Activated naive CD4-positive, alpha-beta T cell treated with anti-CD3 and anti-CD28 coated beads, Interleukin-2, amount 50 U/mL, for 16 hours (primary cell): ENCODE data around the gene ABCD1.
"Not testable (repeated sequence)": the region's sequence is repeated elsewhere in the genome, so short reads cannot be mapped to it uniquely, and the experiment has no call there.

Experiments used
- DNase-seq: peaks from one replicate; pipeline ENCODE4 v3.0.0-alpha.2; 2020

Gene ABCD1

DNA sequence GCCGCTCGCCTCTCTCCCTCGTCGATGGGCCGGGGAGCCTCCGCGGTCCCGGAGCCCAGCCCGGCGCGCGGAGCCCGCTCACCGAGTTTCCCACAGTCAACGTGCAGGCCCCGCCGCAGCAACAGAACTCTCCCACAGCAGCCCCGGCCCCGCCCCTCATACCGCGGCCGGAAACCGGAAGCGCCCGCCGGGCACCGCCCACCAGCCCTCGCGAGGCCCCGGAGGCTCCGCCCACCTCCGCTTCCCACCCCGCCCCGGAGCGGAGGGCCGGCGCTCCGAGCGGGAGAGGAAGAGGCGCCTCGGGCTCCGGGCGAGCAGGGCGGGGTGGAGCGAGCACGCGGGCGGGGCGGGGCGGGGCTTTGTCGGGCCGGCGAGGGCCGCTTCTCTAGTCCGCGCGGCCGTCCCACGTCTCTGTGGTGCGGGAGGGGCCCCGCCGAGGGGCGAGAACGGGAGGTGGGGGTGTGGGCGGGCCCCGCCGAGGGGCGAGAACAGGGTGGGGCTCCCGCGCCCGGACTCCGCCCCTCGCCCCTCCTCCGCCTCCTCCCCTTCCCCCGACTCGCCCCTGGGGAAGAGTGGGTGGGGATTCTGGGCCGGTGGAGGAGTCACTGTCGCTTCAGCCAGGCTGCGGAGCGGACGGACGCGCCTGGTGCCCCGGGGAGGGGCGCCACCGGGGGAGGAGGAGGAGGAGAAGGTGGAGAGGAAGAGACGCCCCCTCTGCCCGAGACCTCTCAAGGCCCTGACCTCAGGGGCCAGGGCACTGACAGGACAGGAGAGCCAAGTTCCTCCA is at the start of gene ABCD1, which contains the start of gene BCAP31:
Gene ABCD1 (plus strand): TSS at position 605 of the 787 bp plus-strand sequence. CDS start 411 bp downstream, outside the sequence.
Gene BCAP31 (minus strand): TSS at position 136 of the 787 bp plus-strand sequence. CDS start 1,143 bp downstream, outside the sequence.
- DNase-seq: peak; percentile 87

DNA sequence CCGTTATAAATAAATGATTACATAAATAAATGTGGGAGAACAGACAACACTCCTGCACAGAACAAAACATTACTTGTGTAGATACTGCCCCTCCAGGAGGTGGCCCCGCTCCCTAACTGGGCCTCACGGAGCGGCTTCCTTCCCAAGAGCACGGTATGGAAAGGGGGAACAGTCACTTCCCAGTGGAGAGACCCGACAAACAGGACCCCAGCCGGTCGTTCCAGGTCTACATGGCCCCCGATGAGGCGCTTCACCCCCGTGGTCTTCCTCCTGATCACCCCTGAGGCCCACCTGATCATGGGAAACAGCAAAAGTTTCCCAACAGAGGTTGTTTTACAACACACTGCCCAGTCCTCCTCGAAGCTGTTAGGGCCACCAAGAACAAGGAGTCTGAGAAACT is 43.5 kb upstream of the ABCD1 start:
- no peak for DNase-seq

DNA sequence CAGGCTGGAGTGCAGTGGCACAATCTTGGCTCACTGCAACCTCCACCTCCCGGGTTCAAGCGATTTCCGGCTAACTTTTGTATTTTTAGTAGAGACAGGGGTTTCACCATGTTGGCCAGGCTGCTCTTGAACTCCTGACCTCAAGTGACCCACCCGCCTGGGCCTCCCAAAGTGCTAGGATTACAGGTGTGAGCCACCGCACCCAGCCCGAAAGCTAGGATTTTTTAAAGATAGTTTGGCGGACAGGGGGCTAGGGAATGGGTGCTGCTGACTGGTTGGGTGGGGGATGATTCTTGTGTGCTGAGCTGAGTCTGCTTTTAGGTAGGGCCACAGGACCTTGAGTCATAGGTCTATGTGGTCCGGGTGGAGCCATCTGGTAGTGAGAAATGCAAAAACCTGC is 41.2 kb upstream of the ABCD1 start:
- not testable (repeated sequence) for DNase-seq

DNA sequence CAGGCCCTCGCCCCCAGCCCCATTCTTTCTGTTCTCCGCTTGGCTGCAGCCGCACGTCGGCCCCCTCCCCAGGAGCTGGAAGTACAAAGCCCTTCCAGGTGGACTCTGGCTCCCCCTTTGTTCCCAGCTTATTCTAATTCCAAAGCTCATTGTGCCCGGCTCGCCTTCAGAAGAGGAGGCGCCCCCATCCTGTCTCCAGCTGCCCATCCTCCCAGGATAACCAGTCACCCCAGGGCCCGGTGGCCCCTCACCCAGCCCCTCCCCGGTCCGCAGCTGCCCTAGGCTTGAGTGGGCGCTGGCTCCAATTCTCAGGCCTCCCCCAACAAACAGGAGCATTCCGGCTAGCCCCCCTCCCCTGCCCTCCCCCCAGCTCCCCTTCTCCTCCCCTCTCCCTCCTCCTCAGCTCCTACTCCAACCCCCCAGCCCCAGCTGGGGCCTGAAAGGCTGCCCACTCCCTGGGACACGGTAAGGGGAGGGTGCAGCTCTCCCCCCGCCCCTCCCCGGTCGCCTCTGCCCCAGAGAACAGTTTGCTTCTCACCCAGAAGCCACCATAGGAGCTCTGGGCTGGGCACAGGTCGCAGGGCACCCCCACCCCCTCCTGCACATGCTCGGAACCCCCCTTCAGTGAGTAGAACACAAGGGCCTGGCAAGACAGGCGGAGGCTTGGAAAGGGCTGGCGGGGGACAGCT is 40.0 kb upstream of the ABCD1 start:
- no peak for DNase-seq

- no peak for DNase-seq
These were observed 39.5 kb upstream of the ABCD1 start for GRCh38 chrX:153685156-153685536.

DNA sequence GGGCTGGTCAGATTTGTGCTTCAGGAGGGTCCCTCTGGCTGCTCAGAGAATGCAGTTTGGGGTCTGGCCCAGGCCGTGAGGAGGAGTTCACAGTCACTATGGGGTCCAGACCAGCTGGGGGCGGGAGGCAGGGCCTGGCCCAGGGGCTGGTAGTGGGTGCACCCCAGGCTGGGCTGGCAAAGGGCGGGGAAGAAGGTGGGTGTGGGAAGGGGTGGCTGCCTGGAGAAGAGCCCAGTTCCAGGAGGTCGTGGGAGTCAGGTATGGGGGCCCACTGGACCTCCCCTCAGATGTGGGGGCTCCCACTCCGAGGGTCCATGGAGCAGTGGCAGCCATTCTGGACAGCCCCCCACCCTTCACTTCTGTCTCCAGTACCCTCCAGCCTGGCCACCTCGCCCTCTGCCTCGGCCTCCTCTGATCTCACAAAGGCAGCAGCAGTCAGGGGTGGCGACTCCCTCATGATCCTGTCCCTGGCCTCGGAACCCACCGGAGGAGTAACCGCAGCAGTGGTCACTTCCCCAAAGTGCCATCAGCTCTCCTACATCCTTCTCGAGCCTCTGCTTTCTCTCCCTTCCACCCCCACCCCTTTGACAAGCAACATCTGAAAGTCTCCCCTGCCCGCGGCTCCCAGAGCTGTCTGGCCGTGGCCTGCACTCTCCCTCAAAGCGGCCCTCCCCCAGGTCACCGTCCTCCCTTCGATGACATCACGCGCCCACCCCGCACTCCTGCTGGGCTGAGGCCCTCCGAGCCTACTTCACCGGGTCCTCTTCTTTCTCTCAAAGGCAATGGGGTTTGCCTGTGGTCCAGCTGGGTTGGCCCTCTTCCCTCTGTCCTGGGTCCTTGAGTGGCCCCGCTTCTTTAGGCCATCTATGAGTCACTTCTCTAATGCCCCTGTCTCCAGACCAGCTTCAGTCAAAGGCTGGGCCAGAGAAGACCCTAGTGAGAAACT is 38.6 kb upstream of the ABCD1 start:
- DNase-seq: no peak

DNA sequence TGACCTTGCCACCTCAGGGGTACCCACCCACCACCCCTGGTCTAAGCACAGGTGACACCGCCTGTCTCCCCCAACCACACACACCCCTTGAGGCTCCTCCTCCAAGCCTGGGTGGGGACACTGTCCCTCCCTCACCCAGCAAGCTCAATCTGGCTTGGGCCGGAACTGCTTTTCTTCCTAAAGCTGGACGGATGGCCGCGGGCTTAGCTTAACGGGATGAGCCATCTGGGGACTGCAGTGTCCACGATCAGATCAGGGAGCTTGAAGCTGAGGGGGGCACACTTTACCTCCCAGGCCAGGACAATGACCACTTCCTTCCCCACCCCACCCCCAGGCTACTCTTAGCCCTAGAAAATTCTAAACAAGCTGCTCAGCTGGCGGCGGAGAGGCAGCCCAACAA is 37.9 kb upstream of the ABCD1 start:
- DNase-seq: no peak

DNA sequence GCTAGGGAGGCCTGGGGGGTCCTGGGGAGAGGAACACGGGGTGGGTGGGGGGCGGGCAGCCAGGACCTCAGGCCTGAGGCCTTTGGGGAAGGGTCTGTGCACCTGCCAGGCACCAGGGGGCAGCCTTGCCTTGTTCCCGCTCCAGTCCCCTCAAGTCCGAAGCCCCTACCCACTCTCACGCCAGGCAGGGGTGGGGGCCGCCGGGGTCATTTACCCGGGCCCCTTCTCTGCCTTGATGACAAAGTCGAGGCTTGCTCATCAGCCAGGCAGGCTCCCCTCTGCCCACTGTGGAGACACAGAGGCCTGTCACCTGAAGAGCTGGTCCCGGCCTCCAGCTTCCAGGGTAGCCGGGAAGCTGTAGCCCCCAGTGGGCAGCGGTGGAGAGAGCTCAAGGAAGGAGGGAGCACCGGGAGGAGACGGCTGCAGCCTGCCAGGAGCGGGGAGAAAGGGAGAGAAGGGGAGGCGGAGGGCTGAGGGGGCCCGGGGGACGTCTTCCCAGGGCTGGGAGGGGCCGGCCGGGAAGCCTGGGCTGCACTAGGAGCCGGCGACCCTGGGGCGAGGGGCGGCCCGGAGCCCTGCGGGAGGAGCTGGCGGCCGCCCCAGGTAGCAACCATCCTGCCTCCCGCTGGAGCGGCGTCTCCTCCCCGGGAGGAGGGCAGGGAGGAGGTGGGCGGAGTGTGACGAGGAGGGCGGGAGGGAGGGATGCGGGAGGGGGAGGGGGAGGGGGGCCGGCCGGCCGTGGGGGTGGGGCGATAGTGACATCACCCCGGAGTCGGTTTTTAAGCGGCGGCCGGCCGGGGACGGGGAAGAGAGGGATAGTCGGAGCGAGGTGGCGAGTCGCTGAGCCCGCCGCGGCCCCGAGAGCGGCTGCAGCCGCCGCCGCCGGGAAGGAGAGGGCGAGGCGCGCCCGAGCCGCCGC is 37.3 kb upstream of the ABCD1 start, which contains the start of gene SLC6A8:
Gene SLC6A8 (plus strand): TSS at position 806 of the 919 bp plus-strand sequence. CDS start 649 bp downstream, outside the sequence.
- DNase-seq: peak; percentile 21

DNA sequence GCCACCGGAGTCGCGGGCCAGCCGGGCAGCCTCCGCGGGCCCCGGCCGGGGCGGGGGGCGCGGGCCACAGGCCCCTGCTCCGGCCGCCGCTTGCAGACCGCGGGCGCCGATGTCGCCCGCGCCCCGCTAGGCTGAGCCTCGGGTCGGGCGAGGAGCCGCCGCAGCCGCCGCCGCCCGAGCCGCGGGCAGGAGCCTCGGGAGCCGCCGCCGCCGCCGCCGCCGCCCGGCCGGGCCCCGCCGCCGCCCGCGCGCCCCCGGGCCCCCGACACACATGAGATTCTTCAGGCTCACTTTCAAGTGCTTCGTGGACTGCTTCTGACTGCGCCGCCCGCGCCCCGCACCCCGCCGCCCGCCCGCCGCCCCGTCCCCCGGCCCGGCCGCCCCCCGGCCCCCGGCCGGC is 36.6 kb upstream of the ABCD1 start:
- DNase-seq: peak; percentile 16

- DNase-seq: no peak
These were observed 36.1 kb upstream of the ABCD1 start for GRCh38 chrX:153688506-153688905.

DNA sequence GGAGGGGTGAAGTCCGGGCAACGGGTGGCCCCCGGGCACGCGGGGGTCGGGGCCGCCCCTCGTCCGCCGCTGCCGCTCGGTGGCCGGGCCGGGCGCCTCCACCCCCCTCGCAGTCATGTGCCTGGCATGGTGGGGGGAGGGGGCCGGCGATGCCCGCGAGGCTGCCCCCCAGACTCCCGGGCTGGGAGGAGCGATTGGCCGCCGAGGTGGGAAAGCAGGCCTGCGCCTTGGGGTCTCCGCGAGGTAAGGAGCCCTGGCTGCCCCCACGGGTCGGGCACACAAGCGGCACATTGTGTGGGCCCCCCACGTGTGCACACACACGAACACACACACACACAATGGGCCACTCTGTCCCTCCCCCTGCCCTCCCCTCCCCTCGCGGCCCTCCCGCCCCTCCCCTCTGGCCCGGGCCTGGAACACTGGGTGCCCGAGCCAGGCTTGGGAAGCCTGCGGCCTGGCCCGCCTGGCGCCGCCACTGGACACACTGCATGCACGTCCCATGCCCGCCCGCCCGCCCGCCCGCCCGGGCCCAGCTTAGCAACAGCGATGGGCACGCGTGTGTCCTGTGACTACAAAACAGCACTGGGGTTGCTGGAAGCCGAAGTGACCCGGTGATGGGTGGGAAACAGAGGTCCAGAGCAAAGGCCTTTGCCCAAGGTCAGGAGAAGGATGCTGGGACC is 35.6 kb upstream of the ABCD1 start:
- no peak for DNase-seq

DNA sequence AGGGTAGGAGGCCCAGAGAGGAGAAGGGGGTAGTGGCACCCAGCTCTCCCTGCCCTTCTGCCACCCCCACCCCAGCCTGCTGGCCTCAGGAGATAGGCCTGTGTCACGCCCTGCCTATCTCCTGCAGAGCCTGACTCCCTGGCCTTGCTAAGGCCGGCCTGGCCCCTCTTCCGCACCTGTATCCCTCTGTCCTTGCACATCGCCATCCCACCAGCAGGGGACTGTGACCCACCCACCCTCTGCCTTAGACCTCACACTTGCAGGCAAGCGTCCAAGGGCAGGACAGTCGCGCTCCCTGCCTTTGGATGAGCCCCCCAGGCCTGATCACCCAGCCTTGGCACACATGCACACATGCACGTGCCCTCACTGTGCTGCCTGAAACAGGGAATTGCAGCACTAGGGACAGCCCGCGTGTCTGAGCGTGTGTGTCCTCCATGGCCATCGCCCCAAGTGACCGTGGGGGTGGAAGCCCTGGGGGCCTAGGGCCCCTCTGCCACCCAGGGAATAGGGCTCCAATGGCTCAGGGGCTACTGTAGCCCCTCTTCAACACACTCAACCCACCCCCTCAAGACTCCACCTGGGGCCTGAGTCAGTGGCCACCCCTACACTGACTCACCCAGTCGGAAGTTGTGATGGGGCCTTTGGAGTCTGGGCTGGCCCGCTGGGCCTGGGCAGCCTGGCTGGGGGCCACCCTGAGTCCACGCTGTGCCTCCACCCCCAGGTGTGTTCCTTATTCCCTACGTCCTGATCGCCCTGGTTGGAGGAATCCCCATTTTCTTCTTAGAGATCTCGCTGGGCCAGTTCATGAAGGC is 34.8 kb upstream of the ABCD1 start:
- no peak for DNase-seq

DNA sequence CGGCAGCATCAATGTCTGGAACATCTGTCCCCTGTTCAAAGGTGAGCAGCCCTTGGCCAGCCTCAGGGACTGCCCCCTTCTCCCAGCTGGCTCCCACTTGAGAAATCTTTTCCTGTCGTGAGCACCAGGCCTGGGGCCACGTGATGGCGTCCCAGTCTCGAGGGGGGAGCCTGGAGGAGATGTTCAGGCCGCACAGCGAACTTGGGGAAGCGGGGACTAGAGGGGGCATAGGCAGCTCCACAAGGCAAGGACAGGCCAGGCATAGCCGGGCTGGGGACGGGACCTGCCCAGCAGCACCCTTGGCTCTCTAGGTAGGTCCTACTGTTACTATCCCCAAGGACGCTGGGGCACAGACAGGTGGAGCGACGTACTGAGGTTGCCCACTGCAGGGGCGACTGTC is 34.2 kb upstream of the ABCD1 start:
- DNase-seq: no peak

GRCh38 chrX:153691032-153691827 is 33.4 kb upstream of the ABCD1 start:
- DNase-seq: not testable (repeated sequence)

GRCh38 chrX:153692003-153692402 is 32.7 kb upstream of the ABCD1 start:
- no peak for DNase-seq

- no peak for DNase-seq
These were observed 32.0 kb upstream of the ABCD1 start for GRCh38 chrX:153692611-153693156.

GRCh38 chrX:153693216-153694086 is 31.2 kb upstream of the ABCD1 start:
- DNase-seq: no peak

- DNase-seq: not testable (repeated sequence)
These were observed 30.4 kb upstream of the ABCD1 start for GRCh38 chrX:153694256-153694655.
